C4-2B (cell line): ENCODE results near the gene GLOD4.

Experiments used
- H3K27ac ChIP-seq: fragments of 450-650 bp; 2 replicates; pipeline ENCODE4 v1.5.1; 2017
- TF ChIP-seq, protein P1 (sequence below): fragments of 450-650 bp; conservative IDR thresholded peaks from 2 replicates; pipeline ENCODE4 v1.5.1; 2017; ENCODE audit warnings: mild to moderate bottlenecking

GLOD4 gene

DNA sequence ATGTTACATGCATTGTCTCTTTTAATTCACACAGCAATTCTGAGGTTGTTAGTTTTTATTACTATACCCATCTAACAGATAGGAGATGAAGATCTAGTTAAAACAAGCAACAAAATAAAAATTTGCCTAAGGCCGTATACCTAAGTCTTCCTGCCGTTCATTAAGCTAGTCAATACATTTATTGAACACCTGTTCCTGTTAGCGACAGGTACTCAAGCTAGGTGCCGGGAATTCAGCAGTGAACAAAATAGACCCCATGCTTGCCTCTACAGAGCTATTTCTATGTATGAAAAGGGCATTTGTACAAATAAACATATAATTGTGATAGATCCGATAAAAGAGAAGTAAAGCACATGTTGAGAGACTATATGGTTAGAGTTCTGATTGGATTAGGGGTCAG lies 64.0 kb downstream of the GLOD4 start:
- H3K27ac ChIP-seq = no peak overlapping the region

More for the DNA sequence above, 64.0 kb downstream of the GLOD4 start:
- TF ChIP-seq, protein P1, sequence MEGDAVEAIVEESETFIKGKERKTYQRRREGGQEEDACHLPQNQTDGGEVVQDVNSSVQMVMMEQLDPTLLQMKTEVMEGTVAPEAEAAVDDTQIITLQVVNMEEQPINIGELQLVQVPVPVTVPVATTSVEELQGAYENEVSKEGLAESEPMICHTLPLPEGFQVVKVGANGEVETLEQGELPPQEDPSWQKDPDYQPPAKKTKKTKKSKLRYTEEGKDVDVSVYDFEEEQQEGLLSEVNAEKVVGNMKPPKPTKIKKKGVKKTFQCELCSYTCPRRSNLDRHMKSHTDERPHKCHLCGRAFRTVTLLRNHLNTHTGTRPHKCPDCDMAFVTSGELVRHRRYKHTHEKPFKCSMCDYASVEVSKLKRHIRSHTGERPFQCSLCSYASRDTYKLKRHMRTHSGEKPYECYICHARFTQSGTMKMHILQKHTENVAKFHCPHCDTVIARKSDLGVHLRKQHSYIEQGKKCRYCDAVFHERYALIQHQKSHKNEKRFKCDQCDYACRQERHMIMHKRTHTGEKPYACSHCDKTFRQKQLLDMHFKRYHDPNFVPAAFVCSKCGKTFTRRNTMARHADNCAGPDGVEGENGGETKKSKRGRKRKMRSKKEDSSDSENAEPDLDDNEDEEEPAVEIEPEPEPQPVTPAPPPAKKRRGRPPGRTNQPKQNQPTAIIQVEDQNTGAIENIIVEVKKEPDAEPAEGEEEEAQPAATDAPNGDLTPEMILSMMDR = no peak
